CD4-positive, alpha-beta T cell treated with Interleukin-6 for 4 hours (primary cell): ENCODE measurements around the gene GDF15.
A peak's percentile ranks its signal among the peaks of the same experiment; 100 is the strongest.
"Not testable (repeated sequence)": the region's sequence is repeated elsewhere in the genome, so short reads cannot be mapped to it uniquely, and the experiment has no call there.

Experiments
- DNase-seq: peaks from one replicate; pipeline ENCODE4 v3.0.0-alpha.2; 2020; ENCODE audit warnings: mixed read lengths

The GDF15 gene, protein sequence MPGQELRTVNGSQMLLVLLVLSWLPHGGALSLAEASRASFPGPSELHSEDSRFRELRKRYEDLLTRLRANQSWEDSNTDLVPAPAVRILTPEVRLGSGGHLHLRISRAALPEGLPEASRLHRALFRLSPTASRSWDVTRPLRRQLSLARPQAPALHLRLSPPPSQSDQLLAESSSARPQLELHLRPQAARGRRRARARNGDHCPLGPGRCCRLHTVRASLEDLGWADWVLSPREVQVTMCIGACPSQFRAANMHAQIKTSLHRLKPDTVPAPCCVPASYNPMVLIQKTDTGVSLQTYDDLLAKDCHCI

DNA sequence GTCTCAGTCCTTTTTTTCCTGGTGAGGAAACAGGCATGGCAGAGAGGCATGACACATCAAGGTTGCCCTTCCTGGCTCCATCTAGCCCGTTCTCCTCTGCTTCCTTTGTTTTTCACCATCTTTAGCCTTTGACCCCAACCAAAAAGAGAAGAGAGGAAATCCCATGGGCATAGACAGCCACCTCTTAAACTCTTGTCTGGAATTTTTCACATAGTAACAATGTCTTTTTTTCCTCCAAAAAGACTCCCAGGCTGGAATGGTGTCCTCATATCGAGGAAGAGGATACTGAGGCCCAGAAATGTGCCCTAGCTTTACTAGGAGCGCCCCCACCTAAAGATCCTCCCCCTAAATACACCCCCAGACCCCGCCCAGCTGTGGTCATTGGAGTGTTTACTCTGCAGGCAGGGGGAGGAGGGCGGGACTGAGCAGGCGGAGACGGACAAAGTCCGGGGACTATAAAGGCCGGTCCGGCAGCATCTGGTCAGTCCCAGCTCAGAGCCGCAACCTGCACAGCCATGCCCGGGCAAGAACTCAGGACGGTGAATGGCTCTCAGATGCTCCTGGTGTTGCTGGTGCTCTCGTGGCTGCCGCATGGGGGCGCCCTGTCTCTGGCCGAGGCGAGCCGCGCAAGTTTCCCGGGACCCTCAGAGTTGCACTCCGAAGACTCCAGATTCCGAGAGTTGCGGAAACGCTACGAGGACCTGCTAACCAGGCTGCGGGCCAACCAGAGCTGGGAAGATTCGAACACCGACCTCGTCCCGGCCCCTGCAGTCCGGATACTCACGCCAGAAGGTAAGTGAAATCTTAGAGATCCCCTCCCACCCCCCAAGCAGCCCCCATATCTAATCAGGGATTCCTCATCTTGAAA, at the start of gene GDF15:
GDF15 (plus strand) TSS at position 484 of the 868 bp plus-strand sequence; CDS start at position 516, 32 bp downstream.
- peak; percentile 34 for DNase-seq

DNA sequence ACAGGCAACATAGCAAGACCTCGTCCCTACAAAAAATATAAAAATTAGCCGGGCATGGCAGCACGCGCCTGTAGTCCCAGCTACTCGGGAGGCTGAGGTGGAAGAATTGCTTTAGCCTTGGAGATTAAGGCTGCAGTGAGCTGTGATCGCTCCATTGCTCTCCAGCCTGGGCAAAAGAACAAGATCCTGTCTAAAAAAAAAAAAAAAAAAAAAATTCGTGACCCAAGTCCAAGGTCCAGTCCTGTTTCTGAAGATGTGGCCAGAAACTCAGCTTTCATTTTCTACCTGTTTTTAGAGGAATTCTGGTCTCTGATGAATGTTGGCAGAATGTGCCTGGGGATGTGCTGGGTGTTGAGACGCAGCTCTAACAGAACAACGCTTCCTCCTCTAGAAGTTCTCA, 47.4 kb upstream of the GDF15 start:
- DNase-seq, result no peak

DNA sequence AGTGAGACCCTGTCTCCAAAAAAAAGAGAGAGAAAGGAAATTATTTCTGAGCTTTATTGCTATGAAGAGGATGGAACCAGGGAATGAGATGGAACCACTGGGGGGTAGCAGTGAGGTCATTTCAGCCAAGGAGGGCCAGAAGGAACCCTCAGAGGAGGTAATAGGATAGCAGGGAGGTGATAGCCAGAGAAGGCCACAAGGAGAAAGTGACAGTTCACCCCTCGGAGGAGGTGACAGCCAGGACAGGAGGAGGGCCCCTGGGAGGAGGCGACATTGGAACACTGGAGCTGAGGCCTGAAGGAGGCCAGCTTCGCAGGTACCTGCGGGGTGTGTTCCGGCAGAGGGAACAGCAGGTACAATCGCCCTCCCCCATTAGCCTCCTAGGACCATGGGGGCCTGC, 46.2 kb upstream of the GDF15 start:
- DNase-seq, result no peak

DNA sequence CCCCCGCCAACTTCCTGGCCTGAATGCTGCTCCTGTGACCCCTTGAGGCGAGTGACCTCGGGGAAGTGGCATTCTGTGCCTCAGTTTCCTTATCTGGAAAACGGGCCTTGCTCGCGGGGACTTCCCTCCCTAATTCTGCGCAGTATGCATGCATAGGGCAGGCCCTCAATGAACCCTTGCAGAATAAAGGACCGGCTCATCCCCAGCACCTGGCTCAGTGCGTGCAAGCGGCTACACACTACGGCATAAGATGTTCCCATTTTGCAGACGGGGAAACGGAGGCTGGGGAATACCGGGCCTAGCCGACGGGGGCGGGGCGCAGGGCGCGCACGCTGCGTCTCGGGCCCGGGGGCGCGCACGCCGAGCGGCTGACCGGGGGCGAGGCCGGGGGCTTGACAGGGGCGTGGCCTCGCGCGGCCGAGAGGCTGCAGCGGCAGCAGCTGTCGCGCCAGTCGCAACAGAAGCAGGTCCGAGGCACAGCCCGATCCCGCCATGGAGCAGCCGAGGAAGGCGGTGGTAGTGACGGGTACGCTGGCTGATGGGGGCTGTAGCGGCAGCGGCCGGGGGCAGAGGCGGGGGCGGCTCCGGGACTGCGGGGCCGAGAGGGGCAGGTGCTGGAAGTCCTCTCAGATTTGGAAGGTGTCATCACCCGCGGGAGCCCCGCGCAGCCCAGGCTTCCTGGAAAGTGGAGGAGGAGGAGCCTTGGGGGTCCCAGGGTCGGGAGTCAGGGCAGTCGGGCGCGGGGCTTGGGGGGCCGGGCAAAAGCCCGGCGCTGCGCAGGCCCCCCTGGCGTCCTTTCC, 45.6 kb upstream of the GDF15 start, which contains the start of gene PGPEP1:
PGPEP1 (plus strand) TSS at position 409 of the 800 bp plus-strand sequence; CDS start at position 493, 84 bp downstream.
- DNase-seq, result peak; percentile 72

DNA sequence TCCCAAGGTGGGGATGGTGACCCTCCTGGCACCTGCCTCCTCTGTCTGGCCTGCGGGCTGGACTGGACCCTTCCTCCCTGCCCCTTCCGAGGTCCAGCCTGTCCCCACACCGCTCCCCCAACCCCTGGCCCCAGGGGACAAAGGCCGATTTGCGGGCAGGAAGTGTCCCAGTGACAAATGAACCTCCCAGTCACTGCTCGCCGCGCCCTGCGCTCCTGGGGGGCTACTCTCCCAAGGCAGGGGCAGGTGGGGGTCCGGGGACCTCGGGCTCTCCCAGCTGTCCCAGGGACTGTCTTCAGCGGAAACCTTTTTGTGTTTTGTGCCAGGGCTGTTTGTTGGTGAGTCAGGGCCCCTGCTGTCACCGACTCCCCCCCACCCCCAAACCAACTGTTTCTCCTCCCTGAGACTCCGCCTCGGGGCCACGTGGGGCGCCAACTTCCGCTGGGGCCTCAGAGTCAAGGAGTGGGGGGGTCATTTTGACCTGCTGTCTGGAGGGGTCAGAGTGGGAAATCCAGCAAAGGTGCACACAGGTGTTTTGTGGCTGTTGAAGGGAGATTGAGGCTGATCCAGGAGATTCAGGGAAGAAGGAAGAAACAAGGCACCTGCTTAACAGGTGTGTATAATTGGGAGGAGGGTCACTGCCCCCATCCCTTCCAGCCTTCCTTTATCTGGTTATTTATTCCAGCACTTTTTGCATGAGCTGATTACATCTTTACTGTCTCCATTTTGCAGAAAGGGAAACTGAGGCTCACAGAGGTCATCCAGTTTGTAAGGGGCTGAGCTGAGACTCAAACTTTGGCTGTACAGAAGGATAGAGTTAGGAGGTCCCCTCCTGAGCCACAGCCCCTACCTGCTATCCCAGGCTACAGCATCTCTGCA, 44.7 kb upstream of the GDF15 start:
- peak; percentile 83 for DNase-seq

DNA sequence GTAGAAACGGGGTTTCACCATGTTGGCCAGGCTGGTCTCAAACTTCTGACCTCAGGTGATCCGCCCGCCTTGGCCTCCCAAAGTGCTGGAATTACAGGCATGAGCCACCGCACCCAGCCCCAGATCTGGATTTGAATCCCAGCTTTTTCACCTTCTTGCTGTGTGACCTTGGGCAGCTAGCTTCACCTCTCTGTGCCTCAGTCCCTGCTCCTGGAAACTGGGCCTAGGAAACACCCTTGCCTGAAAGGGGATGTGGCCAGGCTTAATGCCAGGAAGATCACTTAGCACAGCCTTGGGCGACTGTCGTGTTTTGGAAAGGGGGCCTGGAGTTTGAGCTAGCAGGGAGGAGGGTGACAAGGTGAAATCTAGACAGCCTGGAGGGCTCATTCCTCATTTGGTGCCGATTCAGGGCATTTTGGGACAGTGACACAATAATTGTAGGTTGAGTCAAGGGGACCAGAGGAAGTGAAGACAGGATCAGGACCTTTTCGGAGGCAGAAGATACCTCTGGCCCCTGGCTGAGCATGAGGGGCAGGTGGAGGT, 43.8 kb upstream of the GDF15 start:
- no peak for DNase-seq

DNA sequence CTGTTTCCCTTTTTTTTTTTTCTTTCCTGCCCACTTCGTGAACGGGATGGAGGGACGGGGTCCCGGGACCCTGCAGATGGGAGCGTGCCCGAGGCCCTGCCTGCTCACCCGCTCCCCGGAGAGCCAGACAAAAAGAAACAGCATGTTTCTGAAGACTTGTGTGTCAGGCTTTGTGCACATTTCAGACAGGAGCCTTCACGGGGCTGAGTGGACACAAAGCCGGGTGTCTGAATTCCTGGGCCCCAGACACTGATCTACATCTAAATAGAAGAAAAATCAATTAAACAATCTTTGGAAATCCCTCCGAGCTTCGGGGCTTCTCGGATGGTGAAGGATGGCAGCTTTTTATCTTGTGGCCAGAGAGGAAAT, 41.4 kb upstream of the GDF15 start:
- DNase-seq, result no peak

DNA sequence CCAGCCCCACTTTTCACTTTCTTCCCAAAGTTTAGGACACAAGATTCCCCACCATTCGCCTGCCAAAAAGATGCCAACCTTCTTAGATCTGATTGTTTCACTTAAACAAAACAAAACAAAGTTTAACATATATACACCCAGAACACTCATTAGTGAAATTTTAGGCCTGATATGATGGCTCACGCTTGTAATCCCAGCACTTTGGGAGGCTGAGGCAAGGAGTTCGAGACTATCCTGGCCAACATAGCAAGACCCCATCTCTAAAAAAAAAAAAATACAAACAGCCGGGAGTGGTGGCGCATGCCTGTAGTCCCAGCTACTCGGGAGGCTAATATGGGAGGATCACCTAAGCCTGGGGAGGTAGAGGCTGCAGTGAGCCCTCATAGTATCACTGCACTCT, 40.7 kb upstream of the GDF15 start:
- DNase-seq, result no peak

DNA sequence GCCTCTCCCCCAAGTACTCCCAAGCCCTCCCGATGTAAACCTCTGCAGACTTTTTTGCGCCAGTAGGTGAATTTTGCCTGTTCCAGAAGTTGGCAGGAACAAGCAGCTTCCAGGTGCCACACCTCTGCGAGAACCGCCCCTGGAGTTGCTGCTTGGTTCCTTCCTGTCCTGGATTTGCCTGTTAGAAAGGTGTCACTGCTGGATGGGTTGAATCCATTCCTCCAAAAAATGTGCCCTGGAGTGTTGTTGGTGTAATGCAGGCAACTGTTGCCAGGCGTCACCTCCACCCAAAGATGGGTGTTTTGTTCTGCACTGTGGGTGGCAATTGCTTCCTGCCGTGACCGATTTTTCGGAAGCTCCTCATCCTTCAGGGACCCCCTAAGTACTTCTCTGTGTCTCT, 39.9 kb upstream of the GDF15 start:
- no peak for DNase-seq

DNA sequence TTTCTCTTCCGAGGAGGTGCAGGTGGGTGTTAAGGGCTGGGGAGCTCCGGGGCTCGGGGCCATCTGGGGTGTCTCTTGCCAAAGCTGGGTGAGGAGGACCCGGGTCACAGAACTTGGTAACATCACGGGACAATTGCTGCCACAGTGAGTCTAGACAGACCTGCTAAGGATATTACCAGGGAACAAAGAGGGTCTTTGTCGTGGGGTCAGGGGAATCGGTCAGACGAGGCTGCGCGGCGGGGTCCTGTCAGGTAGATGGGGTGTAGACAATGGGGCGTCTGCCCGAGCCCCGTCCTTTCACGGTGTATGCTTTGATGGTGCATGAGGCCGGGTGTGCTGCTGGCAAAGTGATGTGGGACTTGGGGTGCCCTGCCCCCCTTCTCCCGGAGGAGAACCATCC, 37.8 kb upstream of the GDF15 start:
- no peak for DNase-seq

DNA sequence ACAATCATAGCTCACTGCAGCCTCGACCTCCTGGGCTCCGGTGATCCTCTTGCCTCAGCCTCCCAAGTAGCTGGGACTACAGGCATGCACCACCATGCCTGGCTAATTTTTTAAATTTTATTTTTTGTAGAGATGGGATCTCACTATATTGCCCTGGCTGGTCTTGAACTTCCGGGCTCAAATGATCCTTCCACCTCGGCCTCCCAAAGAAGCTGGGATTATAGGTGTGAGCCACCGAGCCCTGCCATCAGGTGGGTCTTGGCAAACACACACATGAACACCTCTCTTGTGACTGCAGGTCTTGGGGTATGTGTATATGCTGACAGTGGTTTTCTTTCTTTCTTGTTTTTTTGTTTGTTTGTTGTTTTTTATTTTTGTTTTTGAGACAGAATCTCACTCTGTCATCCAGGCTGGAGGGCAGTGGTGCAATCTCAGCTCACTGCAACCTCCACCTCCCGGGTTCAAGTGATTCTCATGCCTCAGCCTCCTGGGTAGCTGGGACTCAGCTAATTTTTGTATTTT, 37.1 kb upstream of the GDF15 start:
- not testable (repeated sequence) for DNase-seq

DNA sequence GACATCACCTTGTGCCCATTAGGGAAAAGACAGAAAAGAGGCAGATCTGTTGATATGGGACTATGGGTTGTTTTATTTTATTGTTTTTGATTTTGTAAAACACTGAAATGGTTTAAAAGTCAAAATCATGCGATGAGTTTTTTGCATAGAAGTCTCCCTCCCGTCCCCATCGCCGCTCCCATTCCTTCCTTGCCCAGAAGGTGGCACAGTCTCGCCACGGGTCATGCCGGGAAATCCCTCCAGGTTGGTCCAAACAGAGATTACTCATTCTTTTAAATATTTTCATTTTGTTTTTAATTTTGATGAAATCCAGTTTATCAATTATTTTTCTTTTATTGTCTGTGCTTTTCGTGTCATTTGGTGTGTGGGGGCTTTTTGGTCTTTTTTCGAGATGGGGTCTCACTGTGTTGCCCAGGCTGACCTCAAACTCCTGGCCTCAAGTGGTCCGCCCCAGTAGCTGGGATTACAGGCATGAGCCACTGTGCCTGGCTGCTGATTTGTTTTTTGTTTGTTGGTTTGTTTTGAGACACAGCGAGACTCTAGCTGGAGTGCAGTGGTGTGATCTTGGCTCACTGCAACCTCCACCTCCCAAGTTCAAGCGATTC, 36.3 kb upstream of the GDF15 start:
- DNase-seq, result peak; percentile 18

DNA sequence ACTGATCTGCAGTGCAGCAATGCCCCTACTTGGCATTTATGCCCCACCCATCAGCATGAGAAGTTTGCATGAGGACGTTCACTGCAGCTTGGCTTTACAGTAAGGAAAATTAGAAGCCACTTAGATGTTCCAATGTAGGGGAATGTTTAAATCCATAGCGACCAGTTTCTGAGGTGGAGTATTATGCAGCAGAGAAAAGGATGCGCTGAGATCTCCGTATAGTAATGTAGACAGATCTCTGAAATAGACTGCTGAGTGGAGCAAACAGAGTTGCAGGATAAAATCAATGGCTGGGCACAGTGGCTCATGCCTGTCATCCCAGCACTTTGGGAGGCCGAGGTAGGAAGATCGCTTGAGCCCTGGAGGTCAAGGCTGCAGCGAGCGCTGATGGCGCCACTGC, 35.5 kb upstream of the GDF15 start:
- no peak for DNase-seq

DNA sequence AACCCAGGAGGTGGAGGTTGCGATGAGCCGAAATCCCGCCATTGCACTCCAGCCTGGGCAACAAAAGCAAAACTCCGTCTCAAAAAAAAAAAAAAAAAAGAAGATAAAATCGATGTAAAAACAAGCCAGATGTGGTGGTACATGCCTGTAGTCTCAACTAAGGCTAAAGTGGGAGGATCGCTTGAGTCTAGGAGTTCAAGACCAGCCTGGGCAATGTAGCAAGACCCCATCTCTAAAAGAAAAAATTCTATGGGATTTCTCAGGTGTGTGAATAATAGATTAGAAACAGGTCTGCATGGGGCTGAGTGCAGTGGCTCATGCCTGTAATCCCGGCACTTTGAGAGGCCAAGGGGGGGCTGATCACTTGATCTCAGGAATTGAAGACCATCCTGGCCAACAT, 34.4 kb upstream of the GDF15 start:
- no peak for DNase-seq

DNA sequence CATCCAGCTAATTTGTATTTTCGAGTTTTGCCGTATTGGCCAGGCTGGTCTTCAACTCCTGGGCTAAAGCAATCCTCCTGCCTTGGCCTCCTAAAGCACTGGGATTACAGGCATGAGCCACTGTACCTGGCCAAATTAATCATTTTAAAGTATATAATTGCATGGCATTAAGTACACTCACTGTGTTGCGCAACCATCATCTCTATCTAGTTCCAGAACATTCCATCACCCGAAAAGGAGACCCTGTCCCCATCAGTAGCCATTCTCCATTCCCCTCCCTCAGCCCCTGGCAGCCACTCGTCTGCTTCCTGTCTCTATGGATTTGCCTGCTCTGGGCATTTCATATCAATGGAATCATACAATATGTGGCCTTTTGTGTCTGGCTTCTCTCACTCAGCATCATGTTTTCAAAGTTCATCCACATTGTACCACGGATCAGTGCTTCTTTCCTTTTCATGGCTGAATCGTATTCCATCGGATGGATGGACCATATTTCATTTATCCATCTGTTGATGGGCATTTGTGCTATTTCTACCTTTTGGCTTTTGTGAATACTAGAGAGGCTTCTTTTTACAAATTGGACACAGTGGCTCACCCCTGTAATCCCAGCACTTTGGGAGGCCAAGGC, 32.5 kb upstream of the GDF15 start:
- no peak for DNase-seq

DNA sequence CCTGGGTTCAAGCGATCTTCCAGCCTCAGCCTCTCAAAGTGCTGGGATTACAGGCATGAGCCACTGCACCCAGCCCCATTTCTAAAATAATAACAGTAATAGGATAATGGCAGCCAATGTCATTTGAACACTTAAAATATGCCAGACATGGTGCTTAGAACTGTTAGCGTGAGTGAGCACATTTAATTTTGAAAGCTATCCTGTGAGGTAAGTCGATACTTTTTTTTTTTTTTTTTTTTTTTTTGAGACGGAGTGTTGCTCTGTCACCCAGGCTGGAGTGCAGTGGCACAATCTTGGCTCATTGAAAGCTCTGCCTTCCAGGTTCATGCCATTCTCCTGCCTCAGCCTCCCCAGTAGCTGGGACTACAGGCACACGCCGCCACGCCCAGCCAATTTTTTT, 31.2 kb upstream of the GDF15 start:
- not testable (repeated sequence) for DNase-seq

DNA sequence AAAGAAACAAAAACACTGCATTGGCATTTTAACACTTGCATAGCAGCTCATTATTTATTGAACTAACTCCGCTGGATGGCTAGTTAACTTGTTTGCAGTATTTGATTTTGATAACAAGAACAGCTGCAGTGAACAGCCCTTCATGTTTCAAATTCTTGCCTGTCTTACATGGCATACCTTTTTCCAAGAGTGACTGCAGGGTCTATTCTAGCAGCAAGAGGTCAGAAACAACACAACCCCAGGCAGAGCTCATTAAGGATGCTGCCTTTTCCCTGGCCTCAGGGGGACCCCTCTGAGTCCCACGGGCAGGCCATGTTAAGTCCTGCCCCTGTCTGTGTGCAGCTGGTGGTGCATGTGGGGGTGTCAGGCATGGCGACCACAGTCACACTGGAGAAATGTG, 28.9 kb upstream of the GDF15 start:
- no peak for DNase-seq

DNA sequence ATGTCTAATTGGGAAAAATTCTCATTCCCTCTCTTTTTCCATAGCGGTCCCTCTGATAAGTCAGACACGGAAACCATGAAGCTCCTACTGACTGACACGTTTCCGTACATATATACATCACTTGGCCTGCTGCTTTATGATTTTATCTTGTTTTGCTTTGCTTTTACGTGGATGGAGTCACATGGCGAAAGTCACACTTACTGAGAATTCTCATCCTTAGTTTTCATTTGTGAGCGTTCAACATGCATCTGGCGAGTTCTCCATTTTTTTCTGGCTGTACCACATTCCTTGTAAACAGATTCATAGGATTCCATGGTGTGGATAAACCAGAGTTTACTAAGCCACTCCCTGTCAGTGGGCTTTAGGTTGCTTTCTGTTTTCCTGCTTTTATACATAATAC, 24.3 kb upstream of the GDF15 start:
- DNase-seq, result no peak

DNA sequence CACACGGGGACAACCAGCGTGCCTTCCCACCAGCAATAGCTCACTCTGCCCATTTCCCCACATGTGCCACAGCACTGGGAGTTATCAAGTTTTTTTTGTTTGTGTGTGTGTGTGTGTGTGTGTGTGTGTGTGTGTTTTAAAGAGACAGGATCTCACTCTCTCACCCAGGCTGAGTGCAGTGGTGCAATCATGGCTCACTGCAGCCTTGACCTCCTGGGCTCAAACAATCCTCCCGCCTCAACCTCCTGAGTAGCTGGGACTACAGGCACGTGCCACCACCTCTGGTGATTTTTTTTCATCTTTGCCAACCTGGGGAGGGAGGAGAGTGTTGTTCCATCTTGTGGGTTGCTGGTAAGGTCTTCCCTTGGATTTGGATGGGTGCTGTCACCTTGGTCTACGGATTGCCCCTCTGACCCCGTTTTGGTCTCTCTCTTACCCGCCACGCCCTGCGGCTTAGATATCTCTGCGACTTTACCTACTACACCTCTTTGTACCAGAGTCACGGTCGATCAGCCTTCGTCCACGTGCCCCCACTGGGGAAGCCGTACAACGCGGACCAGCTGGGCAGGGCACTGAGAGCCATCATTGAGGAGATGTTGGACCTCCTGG, 22.9 kb upstream of the GDF15 start:
- DNase-seq, result no peak

DNA sequence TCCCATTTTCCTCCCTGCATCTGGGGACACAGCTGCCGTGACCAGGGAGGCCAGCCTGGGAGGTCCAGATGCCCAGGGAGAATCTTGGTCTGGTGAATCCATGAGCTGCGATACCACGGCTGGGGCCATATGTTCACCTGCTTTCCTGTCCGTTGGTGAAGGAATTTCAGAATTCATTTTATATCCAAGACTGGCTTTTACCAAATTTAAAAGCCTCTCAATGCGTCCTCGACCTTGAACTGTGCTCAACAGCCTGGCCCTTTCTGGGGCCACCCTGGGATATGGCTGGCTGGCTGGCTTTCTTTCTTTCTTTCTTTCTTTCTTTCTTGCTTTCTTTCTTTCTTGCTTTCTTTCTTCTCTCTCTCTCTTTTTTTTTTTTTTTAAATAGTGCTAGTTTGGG, 22.2 kb upstream of the GDF15 start:
- no peak for DNase-seq
